GM18505 (cell line): Measurements from ENCODE around the gene TIMP2.

Source experiments
- ATAC-seq: cut with Tn5 transposase; IDR thresholded peaks from one replicate; pipeline ENCODE4 v1.9.1; 2021; ENCODE audit not compliant: unreplicated experiment
- POLR2A ChIP-seq: IDR thresholded peaks from 4 replicates; pipeline ENCODE4 v1.6.1; 2011; ENCODE audit warnings: borderline replicate concordance; ENCODE audit not compliant: insufficient read depth, insufficient read length; ENCODE audit errors: extremely low read depth

Gene TIMP2

GRCh38 chr17:78826421-78826820 lies 98.8 kb downstream of the TIMP2 start:
- TF ChIP-seq POLR2A = no peak
- ATAC-seq = no peak

GRCh38 chr17:78825696-78826095 lies 99.5 kb downstream of the TIMP2 start:
- no peak for ATAC-seq
- TF ChIP-seq POLR2A = no peak

- TF ChIP-seq POLR2A = no peak
- ATAC-seq = no peak
These were observed 100.9 kb downstream of the TIMP2 start for GRCh38 chr17:78824240-78824639.

GRCh38 chr17:78823282-78824046 lies 101.7 kb downstream of the TIMP2 start:
- TF ChIP-seq POLR2A = no peak

GRCh38 chr17:78822552-78822951 lies 102.6 kb downstream of the TIMP2 start:
- TF ChIP-seq POLR2A = no peak
- no peak for ATAC-seq

More at GRCh38 chr17:78823282-78824046, 101.7 kb downstream of the TIMP2 start:
- ATAC-seq = no peak

- ATAC-seq = no peak
- TF ChIP-seq POLR2A = no peak
These were observed 103.2 kb downstream of the TIMP2 start for GRCh38 chr17:78821961-78822360.

- TF ChIP-seq POLR2A = no peak
- no peak for ATAC-seq
These were observed 104.3 kb downstream of the TIMP2 start for GRCh38 chr17:78820841-78821240.

GRCh38 chr17:78819806-78820792 lies 105.1 kb downstream of the TIMP2 start:
- no peak for ATAC-seq
- TF ChIP-seq POLR2A = no peak

- TF ChIP-seq POLR2A = no peak
These were observed 105.8 kb downstream of the TIMP2 start for GRCh38 chr17:78819402-78819801.

GRCh38 chr17:78818932-78819331 lies 106.3 kb downstream of the TIMP2 start:
- no peak for TF ChIP-seq POLR2A
- no peak for ATAC-seq

More at GRCh38 chr17:78819402-78819801, 105.8 kb downstream of the TIMP2 start:
- no peak for ATAC-seq

- no peak for TF ChIP-seq POLR2A
- ATAC-seq = no peak
These were observed 106.9 kb downstream of the TIMP2 start for GRCh38 chr17:78818152-78818846.

GRCh38 chr17:78817123-78817522 lies 108.1 kb downstream of the TIMP2 start:
- no peak for TF ChIP-seq POLR2A
- no peak for ATAC-seq

GRCh38 chr17:78815696-78816095 lies 109.5 kb downstream of the TIMP2 start:
- TF ChIP-seq POLR2A = no peak
- no peak for ATAC-seq
